ENCODE measurements around the gene ALOX15. TPM values are rescaled to one million over a fixed set of nuclear protein-coding genes. Genes with fewer than 3 reads are reported as not detected.
A peak's percentile ranks its signal among the peaks of the same experiment; 100 is the strongest.
"Not testable (repeated sequence)": the region's sequence is repeated elsewhere in the genome, so short reads cannot be mapped to it uniquely, and the experiment has no call there.

The ALOX15 gene
- total RNA-seq, 4 donors from 2014 or later: not detected

DNA sequence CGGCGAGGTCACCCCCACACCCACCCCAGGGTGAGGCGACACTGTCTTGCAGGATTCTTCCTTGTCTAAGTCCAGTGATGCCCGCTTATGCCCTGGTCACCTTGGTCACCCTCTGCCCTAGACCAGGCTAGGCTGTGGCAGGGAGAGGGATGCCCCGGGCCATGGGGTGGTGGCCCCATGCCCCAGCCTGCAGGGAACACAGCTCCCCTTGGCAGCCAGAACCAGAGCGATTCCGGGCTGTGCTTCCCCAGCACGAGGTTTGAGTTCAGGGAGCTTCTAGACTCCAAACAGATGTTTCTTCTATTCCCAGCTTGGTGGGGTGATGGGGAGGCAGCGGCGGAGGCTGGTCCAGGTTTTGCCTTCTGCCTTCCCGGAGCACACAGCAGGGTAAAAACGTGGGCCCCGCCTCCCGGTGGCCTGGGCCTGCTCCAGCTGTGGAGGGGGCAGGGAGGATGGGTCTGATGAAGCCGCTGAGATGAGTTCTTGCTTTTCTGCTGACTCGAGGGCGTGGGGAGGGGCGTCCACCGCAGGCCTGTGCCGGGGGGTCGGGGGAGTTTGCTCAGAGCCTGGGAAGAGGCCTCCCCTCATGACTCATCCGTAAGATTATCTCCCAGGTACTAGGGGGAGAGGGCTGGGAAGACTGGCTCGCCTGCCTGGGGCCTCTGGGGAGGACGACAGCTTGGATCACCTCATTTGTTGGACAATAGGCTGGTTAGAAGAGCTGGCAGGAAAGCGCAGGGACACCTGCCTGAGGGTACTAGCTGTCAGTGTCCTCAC lies 41.8 kb downstream of the ALOX15 start:
- Histone ChIP-seq H3K36me3 (no peaks in the 10 kb centered on the region), H3K4me1 (peaks cover 0 to 8% (median 0%) of the 10 kb centered on the region in 4 donors), H3K4me3 (no peak overlapping the region), H3K27me3 (no peaks in the 10 kb centered on the region), H3K27ac (peak overlapping the region in 3 of 4 donors; percentile 46 to 57 (median 57)), H3K9me3 (no peaks in the 10 kb centered on the region)
- no peak for DNase-seq
- TF ChIP-seq POLR2A (IDR thresholded peaks at IDR 0.05): no peak
- TF ChIP-seq, protein P1, sequence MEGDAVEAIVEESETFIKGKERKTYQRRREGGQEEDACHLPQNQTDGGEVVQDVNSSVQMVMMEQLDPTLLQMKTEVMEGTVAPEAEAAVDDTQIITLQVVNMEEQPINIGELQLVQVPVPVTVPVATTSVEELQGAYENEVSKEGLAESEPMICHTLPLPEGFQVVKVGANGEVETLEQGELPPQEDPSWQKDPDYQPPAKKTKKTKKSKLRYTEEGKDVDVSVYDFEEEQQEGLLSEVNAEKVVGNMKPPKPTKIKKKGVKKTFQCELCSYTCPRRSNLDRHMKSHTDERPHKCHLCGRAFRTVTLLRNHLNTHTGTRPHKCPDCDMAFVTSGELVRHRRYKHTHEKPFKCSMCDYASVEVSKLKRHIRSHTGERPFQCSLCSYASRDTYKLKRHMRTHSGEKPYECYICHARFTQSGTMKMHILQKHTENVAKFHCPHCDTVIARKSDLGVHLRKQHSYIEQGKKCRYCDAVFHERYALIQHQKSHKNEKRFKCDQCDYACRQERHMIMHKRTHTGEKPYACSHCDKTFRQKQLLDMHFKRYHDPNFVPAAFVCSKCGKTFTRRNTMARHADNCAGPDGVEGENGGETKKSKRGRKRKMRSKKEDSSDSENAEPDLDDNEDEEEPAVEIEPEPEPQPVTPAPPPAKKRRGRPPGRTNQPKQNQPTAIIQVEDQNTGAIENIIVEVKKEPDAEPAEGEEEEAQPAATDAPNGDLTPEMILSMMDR (IDR thresholded peaks at IDR 0.05): no peak

DNA sequence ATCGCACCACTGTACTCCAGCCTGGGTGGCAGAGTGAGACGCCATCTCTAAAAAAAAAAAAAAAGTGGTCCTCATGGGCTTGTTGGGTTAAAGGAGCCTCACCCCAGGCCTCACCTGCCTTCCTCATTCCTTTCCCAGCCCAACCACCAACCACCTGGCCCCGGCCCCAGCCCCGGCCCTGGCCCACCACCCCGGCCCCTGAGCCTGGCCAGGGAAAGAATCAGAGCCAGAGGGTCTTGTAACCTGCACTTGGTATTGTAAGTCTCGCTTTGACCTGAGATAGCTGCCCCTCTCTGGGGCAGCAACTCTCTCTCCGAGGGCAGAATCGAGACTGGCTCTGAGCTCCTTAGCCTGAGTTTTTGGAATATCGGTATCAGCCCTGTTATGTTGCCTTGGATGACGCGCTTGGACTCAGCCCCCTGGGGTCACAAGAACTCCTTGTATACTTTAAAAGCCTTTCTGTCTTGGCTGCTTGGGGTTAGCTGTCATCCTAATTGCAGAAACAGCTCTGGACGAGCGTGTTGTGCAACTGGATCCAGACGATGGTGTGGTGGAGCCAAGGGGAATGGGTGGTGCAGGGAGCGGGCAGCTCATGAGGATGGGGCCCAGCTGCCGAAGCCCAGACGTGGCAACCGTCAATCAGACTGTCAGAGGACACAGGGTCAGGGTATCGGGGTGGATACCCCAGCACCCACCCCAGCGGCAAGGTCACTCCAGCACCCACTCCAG lies 42.5 kb downstream of the ALOX15 start:
- no peaks in the 10 kb centered on the region for H3K27me3 ChIP-seq
- DNase-seq: peak in 1 of 3 donors; percentile 58
- H3K9me3 ChIP-seq: no peaks in the 10 kb centered on the region
- H3K4me1 ChIP-seq: peaks cover 0 to 8% (median 0%) of the 10 kb centered on the region in 4 donors
- TF ChIP-seq POLR2A (IDR thresholded peaks at IDR 0.05): no peak
- TF ChIP-seq, protein P1 (IDR thresholded peaks at IDR 0.05): no peak
- H3K36me3 ChIP-seq: no peaks in the 10 kb centered on the region
- no peak overlapping the region for H3K4me3 ChIP-seq
- peak overlapping the region; percentile 57 to 69 (median 60) for H3K27ac ChIP-seq

DNA sequence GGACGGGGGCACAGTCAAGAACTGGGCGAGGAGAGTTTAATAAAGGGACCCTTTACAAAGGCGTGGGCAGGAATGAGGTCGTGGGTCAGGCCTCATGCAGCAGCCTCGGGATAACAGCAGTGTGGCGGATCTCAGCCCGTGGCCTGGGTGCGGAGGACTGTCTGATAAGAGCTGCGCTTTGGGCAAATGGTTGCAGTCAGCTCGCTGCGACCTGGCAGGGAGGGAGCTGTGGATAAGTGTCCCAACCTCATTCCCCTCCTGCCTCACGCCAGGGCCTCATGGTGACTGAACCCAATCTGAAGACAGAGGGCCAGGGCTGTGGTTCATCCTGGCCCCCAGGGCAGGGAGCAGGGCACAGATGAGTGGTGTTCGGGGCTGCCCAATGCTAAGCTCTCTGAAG lies 43.5 kb downstream of the ALOX15 start:
- Histone ChIP-seq H3K27ac (peak overlapping the region in 2 of 4 donors; percentile 31 to 62), H3K4me3 (no peak overlapping the region), H3K9me3 (no peaks in the 10 kb centered on the region), H3K27me3 (no peaks in the 10 kb centered on the region), H3K36me3 (no peaks in the 10 kb centered on the region), H3K4me1 (peaks cover 0 to 8% (median 0%) of the 10 kb centered on the region in 4 donors)
- no peak for TF ChIP-seq POLR2A (IDR thresholded peaks at IDR 0.05)
- TF ChIP-seq, protein P1 (IDR thresholded peaks at IDR 0.05): no peak
- no peak for DNase-seq

- no peak overlapping the region for H3K27ac ChIP-seq
Measured at GRCh38 chr17:4596636-4597380, 44.7 kb downstream of the ALOX15 start.

DNA sequence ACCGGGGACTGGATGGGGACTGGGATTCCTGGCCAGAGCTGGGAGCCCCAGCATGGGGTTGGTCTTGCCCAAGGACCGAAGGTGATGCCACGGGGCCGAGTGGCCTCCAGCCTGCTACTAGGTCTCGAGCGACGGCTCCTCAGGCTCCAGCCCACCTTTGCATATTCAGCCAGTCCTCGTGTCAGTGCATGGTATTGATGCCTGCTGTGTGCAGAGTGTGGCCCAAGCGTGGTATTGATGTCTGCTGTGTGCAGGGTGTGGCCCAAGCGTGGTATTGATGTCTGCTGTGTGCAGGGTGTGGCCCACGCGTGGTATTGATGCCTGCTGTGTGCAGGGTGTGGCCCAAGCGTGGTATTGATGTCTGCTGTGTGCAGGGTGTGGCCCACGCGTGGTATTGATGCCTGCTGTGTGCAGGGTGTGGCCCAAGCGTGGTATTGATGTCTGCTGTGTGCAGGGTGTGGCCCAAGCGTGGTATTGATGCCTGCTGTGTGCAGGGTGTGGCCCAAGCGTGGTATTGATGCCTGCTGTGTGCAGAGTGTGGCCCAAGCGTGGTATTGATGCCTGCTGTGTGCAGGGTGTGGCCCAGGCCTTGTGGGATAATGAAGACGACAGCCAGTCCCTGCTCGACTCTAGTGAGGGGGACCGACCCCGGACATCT lies 45.7 kb downstream of the ALOX15 start:
- not testable (repeated sequence) for H3K27me3 ChIP-seq, H3K4me1 ChIP-seq, H3K36me3 ChIP-seq, H3K9me3 ChIP-seq, DNase-seq, H3K4me3 ChIP-seq, H3K27ac ChIP-seq

More at GRCh38 chr17:4596636-4597380, 44.7 kb downstream of the ALOX15 start:
- DNase-seq: no peak
- TF ChIP-seq, protein P1 (IDR thresholded peaks at IDR 0.05): no peak
- no peak for TF ChIP-seq POLR2A (IDR thresholded peaks at IDR 0.05)
- Histone ChIP-seq H3K9me3 (no peaks in the 10 kb centered on the region), H3K4me1 (peaks cover 0 to 8% (median 0%) of the 10 kb centered on the region in 4 donors), H3K4me3 (no peak overlapping the region), H3K27me3 (no peaks in the 10 kb centered on the region), H3K36me3 (no peaks in the 10 kb centered on the region)
